HG03457 (cell line): ENCODE measurements around the gene C2orf15.
"Not testable (repeated sequence)": the region's sequence is repeated elsewhere in the genome, so short reads cannot be mapped to it uniquely, and the experiment has no call there.

Experiments
- ATAC-seq: cut with Tn5 transposase; IDR thresholded peaks from one replicate; pipeline ENCODE4 v1.9.1; 2021; ENCODE audit warnings: moderate number of reproducible peaks; ENCODE audit not compliant: unreplicated experiment

C2orf15 gene

GRCh38 chr2:99141110-99142108 is at the start of gene C2orf15:
Gene C2orf15 (plus strand): TSS chr2:99141707. CDS start chr2:99150559, 8,852 bp downstream.
- ATAC-seq = peak; percentile 84

GRCh38 chr2:99096728-99097127 is 44.8 kb upstream of the C2orf15 start:
- no peak for ATAC-seq

DNA sequence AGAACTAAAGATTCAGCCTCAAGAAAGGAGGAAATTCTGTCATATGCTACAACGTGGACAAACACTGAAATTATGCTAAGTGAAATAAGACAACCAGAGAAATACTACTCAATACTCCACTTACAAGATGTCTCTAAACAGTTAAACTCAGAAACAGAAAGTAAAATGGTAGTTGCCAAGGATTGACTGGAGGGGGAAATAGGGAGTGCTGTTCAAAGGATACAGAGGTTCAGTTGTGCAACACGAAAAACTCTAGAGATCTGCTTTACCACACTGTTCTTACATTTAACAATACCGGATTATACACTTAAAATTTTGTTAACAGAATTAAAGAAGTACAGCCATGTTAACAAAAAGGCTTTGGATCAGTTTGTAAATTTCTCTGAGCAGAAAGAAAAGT is 39.8 kb upstream of the C2orf15 start:
- no peak for ATAC-seq

DNA sequence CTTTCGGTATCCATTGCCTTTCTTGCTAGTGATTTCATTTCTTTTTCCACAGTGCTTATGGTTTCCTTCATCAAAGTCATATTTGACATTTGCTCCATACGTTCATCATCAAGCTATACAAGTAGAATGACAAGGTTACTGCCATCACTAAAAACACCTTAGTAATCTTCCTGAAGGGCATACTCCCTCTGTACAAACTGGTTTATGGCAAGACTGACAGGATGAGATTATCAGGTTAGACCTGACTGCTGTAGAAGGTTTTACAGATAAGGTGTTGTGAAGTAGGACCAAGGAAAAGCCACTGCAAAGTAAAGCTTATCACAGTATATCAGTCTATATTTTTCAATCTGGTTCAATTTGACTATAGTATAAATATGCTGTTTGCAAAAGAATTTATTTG is 37.5 kb upstream of the C2orf15 start:
- no peak for ATAC-seq

DNA sequence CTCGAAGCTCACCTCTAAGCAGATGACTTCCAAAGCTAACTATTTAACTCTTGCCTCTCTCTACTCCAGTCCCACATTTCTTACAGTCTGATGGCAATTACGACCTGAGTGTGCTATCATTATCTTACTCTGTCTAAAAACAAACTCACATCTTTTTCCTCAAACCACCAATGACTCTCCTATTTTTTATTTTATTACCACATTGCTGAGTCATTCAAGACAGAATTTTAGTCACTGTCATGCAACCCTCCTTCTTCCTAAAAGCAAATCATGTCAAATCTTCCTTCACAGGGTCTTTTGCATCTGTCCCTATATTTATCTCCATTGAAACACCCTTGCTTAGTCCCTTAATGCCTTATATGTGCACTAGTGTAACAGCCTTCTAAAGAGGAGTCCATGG is 34.6 kb upstream of the C2orf15 start:
- no peak for ATAC-seq

DNA sequence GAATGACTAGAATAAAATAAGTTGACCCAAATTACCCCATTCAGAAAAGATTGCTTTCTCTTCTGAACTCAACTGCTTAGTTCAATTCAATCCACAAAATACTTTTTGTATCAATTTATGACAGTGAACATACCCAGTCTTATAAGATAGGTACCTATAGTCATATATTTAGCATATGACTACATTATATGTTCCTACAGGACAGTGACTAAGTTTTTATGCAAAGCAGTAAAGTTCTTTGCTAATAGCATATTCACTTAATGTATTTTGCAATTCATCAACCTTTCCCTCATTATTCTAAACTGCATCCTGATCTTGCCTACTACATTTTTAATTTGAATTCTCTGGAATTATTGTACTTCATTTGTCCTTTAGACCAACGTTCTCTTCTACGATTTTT is 30.3 kb upstream of the C2orf15 start:
- ATAC-seq = no peak

DNA sequence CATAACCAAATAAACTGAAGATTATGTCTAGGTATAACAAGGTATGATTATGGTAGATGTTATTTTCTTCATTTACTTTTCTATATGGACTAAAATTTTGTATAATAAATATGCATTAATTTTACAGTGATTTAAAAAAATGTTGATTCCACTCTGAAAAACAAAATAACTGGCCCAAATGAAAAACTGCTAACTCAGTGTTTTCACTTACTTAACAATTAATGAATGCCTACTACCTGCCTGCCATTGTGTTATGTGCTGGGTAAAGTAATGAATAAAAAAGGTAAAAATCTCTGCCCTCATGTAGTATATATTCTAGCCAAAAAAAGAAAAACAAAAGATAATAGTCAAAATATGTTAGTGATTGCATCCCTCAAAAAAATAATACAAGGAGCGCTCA is 29.6 kb upstream of the C2orf15 start:
- ATAC-seq = no peak

DNA sequence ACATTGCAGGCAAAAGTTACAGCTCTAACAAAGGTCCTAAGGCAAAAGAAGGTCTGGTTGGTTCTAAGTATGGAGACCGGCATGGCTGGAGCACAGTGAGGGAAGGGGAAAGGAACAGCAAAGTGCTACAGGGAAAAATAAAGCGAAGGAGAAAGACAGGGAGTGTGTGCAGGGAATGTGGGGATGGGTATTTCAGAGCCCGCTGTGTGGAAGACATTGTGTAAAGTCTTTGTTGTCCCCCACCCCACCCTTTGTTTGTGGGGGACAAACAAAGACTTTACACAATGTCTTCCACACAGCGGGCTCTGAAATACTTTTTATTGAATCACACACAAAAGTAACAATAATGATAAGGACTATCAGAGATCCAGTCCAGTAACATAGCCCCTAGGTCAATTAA is 28.9 kb upstream of the C2orf15 start:
- ATAC-seq = no peak

DNA sequence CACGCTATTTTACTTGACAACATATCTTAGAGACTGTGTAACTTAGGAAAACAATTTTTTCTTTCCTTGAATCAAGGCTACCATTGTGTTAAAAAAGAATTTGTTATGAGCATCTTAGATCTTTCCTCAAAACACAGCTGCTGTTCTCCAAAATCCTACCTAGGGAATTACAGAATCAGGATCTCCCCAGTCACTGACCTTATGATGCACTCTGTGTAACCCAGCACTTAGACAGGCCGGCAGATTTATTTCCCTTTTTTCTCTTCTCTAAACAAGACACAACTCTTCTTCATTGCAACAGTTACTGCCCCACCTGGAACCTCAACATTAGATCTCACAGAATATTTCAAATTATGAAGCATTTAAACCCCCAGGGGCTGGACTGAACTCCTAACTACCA is 13.5 kb upstream of the C2orf15 start:
- ATAC-seq = no peak

- not testable (repeated sequence) for ATAC-seq
These were observed 6.4 kb upstream of the C2orf15 start for GRCh38 chr2:99135044-99135556.

DNA sequence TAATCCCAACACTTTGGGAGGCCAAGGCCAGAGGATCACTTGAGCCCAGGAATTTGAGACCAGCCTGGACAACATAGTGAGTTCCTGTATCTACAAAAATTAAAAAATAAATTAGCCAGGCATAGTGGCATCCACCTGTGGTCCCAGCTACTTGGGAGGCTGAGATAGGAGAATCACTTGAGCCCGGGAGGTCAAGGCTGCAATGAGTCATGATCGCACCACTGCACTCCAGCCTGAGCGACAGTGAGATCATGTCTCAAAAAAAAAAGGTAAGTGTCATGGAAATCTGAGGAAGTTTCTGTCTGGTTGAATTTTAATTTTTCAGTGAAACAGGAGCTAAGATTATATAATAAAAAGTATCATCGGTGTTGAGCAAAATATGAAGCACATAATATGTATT is 2.5 kb upstream of the C2orf15 start:
- ATAC-seq = no peak

GRCh38 chr2:99140056-99140859 is 1.2 kb upstream of the C2orf15 start:
- ATAC-seq = no peak

GRCh38 chr2:99140860-99141109 is 722 bp upstream of the C2orf15 start:
- ATAC-seq = peak; percentile 14

GRCh38 chr2:99150706-99151105 is 9.2 kb downstream of the C2orf15 start:
- ATAC-seq = no peak

- no peak for ATAC-seq
These were observed 10.8 kb downstream of the C2orf15 start for GRCh38 chr2:99152199-99152895.

- no peak for ATAC-seq
These were observed 12.6 kb downstream of the C2orf15 start for GRCh38 chr2:99153921-99154604.

- ATAC-seq = peak; percentile 78
These were observed 13.4 kb downstream of the C2orf15 start, which contains the start of the genes LIPT1 and TSGA10 for GRCh38 chr2:99154643-99155536. Gene LIPT1 (plus strand): TSS chr2:99154967. CDS start chr2:99161958, 6,991 bp downstream. Gene TSGA10 (minus strand): TSS chr2:99154942. CDS start chr2:99109439, 45,503 bp downstream.

GRCh38 chr2:99156891-99157290 is 15.4 kb downstream of the C2orf15 start:
- no peak for ATAC-seq

GRCh38 chr2:99158599-99158998 is 17.1 kb downstream of the C2orf15 start:
- no peak for ATAC-seq
